Measurements from ENCODE around the gene SLC6A20.

The SLC6A20 gene

DNA sequence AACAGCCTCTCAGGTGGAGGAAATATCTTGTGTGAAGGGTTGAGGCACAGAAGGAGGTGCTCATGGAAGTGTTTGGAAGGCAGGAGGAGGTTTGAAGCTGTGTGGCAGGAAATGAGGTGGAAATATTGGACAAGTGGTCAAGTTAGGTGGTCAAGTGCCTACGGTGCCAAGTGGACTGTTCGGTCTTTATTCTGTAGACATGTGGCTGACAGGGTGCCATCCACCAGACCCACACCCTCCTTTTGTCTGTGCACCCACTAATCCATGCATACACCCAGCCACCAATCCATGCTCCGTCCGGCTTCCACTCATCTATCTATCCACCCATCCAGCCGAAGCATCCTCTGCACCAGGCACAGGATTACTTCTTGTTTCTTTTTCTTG lies 2.2 kb downstream of the SLC6A20 start:
- H3K4me3 ChIP-seq (ENCODE audit: low read length): no peak overlapping the region
- no peak for DNase-seq (ENCODE audit: low read depth)
- TF ChIP-seq, protein P1, sequence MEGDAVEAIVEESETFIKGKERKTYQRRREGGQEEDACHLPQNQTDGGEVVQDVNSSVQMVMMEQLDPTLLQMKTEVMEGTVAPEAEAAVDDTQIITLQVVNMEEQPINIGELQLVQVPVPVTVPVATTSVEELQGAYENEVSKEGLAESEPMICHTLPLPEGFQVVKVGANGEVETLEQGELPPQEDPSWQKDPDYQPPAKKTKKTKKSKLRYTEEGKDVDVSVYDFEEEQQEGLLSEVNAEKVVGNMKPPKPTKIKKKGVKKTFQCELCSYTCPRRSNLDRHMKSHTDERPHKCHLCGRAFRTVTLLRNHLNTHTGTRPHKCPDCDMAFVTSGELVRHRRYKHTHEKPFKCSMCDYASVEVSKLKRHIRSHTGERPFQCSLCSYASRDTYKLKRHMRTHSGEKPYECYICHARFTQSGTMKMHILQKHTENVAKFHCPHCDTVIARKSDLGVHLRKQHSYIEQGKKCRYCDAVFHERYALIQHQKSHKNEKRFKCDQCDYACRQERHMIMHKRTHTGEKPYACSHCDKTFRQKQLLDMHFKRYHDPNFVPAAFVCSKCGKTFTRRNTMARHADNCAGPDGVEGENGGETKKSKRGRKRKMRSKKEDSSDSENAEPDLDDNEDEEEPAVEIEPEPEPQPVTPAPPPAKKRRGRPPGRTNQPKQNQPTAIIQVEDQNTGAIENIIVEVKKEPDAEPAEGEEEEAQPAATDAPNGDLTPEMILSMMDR (IDR thresholded peaks at IDR 0.05; ENCODE audit: insufficient read depth, low read depth, low read length, missing control alignments): no peak

DNA sequence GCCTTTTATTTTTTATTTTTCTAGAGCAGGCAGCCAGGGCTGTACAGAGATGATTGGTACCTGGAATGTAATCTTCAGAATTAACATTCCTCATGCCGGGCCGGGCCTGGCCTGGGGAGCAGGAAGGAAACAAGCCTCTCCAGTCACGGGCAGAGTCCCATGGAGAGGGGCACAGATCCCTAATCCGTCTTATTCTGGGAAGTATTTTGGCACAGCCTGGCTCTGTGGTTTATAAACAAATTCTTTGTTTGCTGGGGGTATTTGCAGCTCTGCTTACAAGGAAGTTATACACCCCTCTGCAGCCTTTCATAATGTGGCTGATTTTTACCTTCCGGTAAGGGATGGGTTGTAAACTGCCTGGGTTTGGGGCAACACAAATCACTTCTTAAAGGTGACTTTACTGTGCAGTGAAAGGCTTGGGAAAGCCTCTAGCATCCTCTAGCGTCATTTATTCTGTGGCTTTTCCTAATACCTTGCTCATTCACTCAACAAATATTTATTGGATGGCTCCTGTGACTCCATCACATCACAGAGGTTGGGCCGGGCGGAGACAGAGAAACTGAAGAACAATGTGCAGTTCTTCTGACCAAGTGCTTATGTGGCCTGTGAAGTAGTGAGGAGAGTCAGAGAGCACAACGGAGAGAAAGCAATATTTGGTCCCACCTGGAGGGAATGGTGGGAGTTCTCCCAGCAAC lies 2.7 kb downstream of the SLC6A20 start:
- DNase-seq (ENCODE audit: low read depth): peak; percentile 18
- TF ChIP-seq, protein P1 (IDR thresholded peaks at IDR 0.05; ENCODE audit: insufficient read depth, low read depth, low read length, missing control alignments): no peak
- H3K4me3 ChIP-seq (ENCODE audit: low read length): no peak overlapping the region

DNA sequence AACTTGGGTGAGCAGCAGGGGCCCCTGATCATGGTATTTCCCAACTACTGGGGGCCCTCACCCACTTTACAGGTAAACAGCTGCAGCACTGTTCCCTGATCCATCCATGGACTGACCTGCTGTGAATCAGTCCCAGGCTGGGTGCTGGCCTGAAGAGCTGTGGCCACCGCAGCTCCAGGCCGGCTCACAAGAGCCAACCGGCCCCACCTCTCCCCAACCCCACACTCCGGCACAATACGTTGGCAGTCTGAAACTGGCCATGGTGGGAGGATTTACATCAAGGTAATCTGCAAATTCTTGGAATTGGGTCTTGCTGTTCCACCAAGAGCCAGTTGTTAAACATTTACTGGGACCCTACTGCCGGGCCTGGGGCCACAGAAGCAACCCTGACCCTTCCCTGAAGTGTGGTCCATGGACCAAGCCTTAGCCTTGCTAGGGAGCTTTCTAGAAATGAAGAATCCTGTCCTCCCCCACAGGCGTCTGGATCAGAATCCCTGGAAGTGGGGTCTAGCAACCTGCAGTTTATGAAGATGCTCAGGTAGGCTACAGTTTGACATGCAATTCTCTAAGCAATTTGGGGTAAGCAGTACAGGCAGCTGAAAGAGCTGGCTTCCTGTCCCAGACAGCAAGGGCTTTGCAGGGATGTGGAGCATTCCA lies 3.7 kb downstream of the SLC6A20 start:
- TF ChIP-seq, protein P1 (IDR thresholded peaks at IDR 0.05; ENCODE audit: insufficient read depth, low read depth, low read length, missing control alignments): no peak
- no peak overlapping the region for H3K4me3 ChIP-seq (ENCODE audit: low read length)
- DNase-seq (ENCODE audit: low read depth): no peak

DNA sequence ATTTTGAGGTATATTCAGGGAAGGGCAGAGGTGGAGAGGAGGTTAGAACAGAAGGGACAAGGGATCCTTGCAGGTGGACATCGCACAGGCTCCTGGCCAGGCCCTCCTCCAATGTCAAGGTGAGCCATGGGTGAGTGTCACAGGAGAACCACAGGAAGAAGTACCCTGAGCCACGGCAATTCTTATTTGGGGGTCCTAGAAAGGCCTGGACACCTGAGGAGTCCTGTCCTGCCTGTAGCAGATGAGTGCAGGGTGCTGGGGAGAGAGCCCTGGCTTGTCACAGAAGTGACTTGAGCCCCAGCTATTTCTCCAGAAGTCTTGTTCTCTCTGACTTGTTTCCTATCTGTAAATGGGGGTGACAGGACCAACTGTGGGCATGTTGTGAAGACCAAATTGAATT lies 4.3 kb downstream of the SLC6A20 start:
- H3K4me3 ChIP-seq (ENCODE audit: low read length): no peak overlapping the region
- TF ChIP-seq, protein P1 (IDR thresholded peaks at IDR 0.05; ENCODE audit: insufficient read depth, low read depth, low read length, missing control alignments): no peak
- no peak for DNase-seq (ENCODE audit: low read depth)

DNA sequence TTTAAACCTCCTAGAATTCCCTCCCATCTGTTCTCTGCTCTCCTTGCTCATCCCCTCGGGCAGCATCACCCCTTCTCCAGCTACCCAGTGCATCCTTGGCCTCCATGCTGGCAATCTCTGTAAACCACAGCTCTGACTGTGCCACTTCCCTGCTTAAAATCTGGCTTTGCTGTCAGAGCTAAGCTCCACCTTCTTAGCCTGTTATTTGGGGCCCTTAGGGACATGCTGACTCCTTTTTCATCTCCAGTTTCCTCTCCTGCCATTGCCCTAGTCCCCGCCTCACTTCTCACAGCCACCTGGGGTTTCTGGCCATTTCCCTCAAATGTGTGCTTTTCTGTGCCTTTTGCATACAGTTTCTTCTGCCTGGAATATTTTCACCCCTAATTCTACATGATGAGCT lies 5.7 kb downstream of the SLC6A20 start:
- H3K4me3 ChIP-seq (ENCODE audit: low read length): no peak overlapping the region
- DNase-seq (ENCODE audit: low read depth): no peak
- TF ChIP-seq, protein P1 (IDR thresholded peaks at IDR 0.05; ENCODE audit: insufficient read depth, low read depth, low read length, missing control alignments): no peak

DNA sequence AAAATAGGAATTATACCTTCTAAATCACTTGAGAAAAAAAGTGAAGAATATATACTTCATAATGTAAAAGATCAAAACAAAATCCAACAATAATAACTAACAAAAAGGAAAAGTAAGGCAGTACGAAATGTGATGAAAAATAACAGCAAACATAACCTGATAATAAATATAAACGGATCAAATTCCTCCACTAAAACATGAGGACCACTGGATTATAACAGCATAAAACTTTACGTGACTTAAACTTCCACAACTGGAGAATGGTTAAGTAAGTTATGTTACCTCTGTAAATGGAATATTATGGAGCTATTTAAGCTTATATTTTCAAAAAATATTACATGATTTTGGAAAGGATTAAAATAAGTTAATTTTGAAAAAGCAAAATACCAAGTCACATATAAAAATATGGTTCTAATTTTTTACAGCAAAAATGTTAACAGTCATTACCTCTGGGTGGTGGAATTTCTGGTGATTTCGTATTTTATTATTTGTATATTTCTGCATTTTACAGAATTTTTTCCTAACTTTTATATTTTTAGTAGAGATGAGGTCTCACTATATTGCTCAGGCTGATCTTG lies 7.0 kb downstream of the SLC6A20 start:
- TF ChIP-seq, protein P1 (IDR thresholded peaks at IDR 0.05; ENCODE audit: insufficient read depth, low read depth, low read length, missing control alignments): no peak
- no peak for DNase-seq (ENCODE audit: low read depth)
- no peak overlapping the region for H3K4me3 ChIP-seq (ENCODE audit: low read length)
